ENCODE data around the gene RENBP.

RENBP gene

GRCh38 chrX:153971124-153971449 is 26.6 kb upstream of the RENBP start:
- in situ Hi-C loops (cut with HindIII; ENCODE audit: low sequenced_read_pairs) = no loop called here

GRCh38 chrX:153970357-153971123 is 26.1 kb upstream of the RENBP start:
- in situ Hi-C loops (cut with HindIII; ENCODE audit: low sequenced_read_pairs) = no loop called here

GRCh38 chrX:153969904-153970356 is 25.5 kb upstream of the RENBP start:
- in situ Hi-C loops (cut with HindIII; ENCODE audit: low sequenced_read_pairs) = no loop called here

GRCh38 chrX:153969125-153969903 is 24.9 kb upstream of the RENBP start:
- in situ Hi-C loops (cut with HindIII; ENCODE audit: low sequenced_read_pairs) = no loop called here

- in situ Hi-C loops (cut with HindIII; ENCODE audit: low sequenced_read_pairs) = no loop called here
Observed at GRCh38 chrX:153968754-153969124, 24.3 kb upstream of the RENBP start.

GRCh38 chrX:153968255-153968654 is 23.8 kb upstream of the RENBP start:
- in situ Hi-C loops (cut with HindIII; ENCODE audit: low sequenced_read_pairs) = no loop called here

GRCh38 chrX:153967536-153968224 is 23.2 kb upstream of the RENBP start:
- in situ Hi-C loops (cut with HindIII; ENCODE audit: low sequenced_read_pairs) = no loop called here

- in situ Hi-C loops (cut with HindIII; ENCODE audit: low sequenced_read_pairs) = no loop called here
Observed at GRCh38 chrX:153966841-153967535, 22.5 kb upstream of the RENBP start.

GRCh38 chrX:153966283-153966688 is 21.8 kb upstream of the RENBP start:
- in situ Hi-C loops (cut with HindIII; ENCODE audit: low sequenced_read_pairs) = no loop called here

GRCh38 chrX:153965406-153965805 is 21.0 kb upstream of the RENBP start:
- in situ Hi-C loops (cut with HindIII; ENCODE audit: low sequenced_read_pairs) = no loop called here

- in situ Hi-C loops (cut with HindIII; ENCODE audit: low sequenced_read_pairs) = no loop called here
Observed at GRCh38 chrX:153964105-153964504, 19.7 kb upstream of the RENBP start.

GRCh38 chrX:153963546-153963945 is 19.1 kb upstream of the RENBP start:
- in situ Hi-C loops (cut with HindIII; ENCODE audit: low sequenced_read_pairs) = no loop called here

- in situ Hi-C loops (cut with HindIII; ENCODE audit: low sequenced_read_pairs) = no loop called here
Observed at GRCh38 chrX:153961292-153961691, 16.8 kb upstream of the RENBP start.

GRCh38 chrX:153960786-153961185 is 16.3 kb upstream of the RENBP start:
- in situ Hi-C loops (cut with HindIII; ENCODE audit: low sequenced_read_pairs) = no loop called here

GRCh38 chrX:153960077-153960476 is 15.6 kb upstream of the RENBP start:
- in situ Hi-C loops (cut with HindIII; ENCODE audit: low sequenced_read_pairs) = no loop called here

- in situ Hi-C loops (cut with HindIII; ENCODE audit: low sequenced_read_pairs) = no loop called here
Observed at GRCh38 chrX:153959649-153960048, 15.2 kb upstream of the RENBP start.

- in situ Hi-C loops (cut with HindIII; ENCODE audit: low sequenced_read_pairs) = no loop called here
Observed at GRCh38 chrX:153958605-153959004, 14.2 kb upstream of the RENBP start.

- in situ Hi-C loops (cut with HindIII; ENCODE audit: low sequenced_read_pairs) = no loop called here
Observed at GRCh38 chrX:153957224-153957623, 12.8 kb upstream of the RENBP start.

GRCh38 chrX:153956044-153956907 is 11.8 kb upstream of the RENBP start:
- in situ Hi-C loops (cut with HindIII; ENCODE audit: low sequenced_read_pairs) = no loop called here

- in situ Hi-C loops (cut with HindIII; ENCODE audit: low sequenced_read_pairs) = no loop called here
Observed at GRCh38 chrX:153955228-153955732, 10.8 kb upstream of the RENBP start.
